H9 (cell line): ENCODE data around the gene NTSR2. TPM values are rescaled to one million over a fixed set of nuclear protein-coding genes. Genes with fewer than 3 reads are reported as not detected.

Source experiments
- DNase-seq: peaks from one replicate; pipeline ENCODE4 v3.0.0-alpha.2; 2017
- H2AFZ ChIP-seq: one replicate; pipeline ENCODE4 v1.6.1; 2013; ENCODE audit warnings: mild to moderate bottlenecking, low read length, control low read depth, moderate library complexity
- H2AK5ac ChIP-seq: 2 replicates; pipeline ENCODE4 v1.6.1; 2013; ENCODE audit warnings: low read length, control low read depth, mixed read lengths; ENCODE audit not compliant: insufficient read length
- H2BK120ac ChIP-seq: one replicate; pipeline ENCODE4 v1.6.1; 2013; ENCODE audit warnings: low read depth, mild to moderate bottlenecking, low read length, control low read depth, inconsistent platforms; ENCODE audit not compliant: poor library complexity, severe bottlenecking
- H2BK12ac ChIP-seq: 2 replicates; pipeline ENCODE4 v1.6.1; 2013; ENCODE audit warnings: low read length, control low read depth, mixed read lengths, low read depth; ENCODE audit not compliant: insufficient read length
- H2BK15ac ChIP-seq: 2 replicates; pipeline ENCODE4 v1.6.1; 2013; ENCODE audit warnings: low read depth, low read length, control low read depth
- H2BK20ac ChIP-seq: one replicate; pipeline ENCODE4 v1.6.1; 2013; ENCODE audit warnings: low read depth, mild to moderate bottlenecking, low read length, control low read depth, inconsistent platforms; ENCODE audit not compliant: poor library complexity, severe bottlenecking
- H2BK5ac ChIP-seq: 2 replicates; pipeline ENCODE4 v1.6.1; 2013; ENCODE audit warnings: low read length, control low read depth, mixed read lengths; ENCODE audit not compliant: insufficient read length
- H3K14ac ChIP-seq: 2 replicates; pipeline ENCODE4 v1.6.1; 2013; ENCODE audit warnings: low read length, control low read depth; ENCODE audit not compliant: insufficient read depth
- H3K18ac ChIP-seq: 2 replicates; pipeline ENCODE4 v1.6.1; 2013; ENCODE audit warnings: low read depth, mild to moderate bottlenecking, mixed read lengths, low read length, control low read depth; ENCODE audit not compliant: insufficient read length
- H3K23ac ChIP-seq: 2 replicates; pipeline ENCODE4 v1.6.1; 2013; ENCODE audit warnings: low read length, control low read depth, mixed read lengths, low read depth; ENCODE audit not compliant: insufficient read length
- H3K23me2 ChIP-seq: 2 replicates; pipeline ENCODE4 v1.6.1; 2013; ENCODE audit warnings: low read depth, mild to moderate bottlenecking, mixed read lengths, low read length, control low read depth; ENCODE audit not compliant: insufficient read length, poor library complexity, severe bottlenecking
- H3K27ac ChIP-seq: 2 replicates; pipeline ENCODE4 v1.5.1; 2013; ENCODE audit warnings: low read length, control low read depth, mixed read lengths, low read depth; ENCODE audit not compliant: insufficient read length
- H3K27me3 ChIP-seq: 2 replicates; pipeline ENCODE4 v1.6.1; 2013; ENCODE audit warnings: low read length, control low read depth, inconsistent platforms; ENCODE audit not compliant: insufficient read depth
- H3K4ac ChIP-seq: 2 replicates; pipeline ENCODE4 v1.6.1; 2013; ENCODE audit warnings: low read depth, mild to moderate bottlenecking, control low read depth, inconsistent platforms, low read length, moderate library complexity
- H3K4me1 ChIP-seq: 2 replicates; pipeline ENCODE4 v1.6.1; 2013; ENCODE audit warnings: low read length, control low read depth, inconsistent platforms; ENCODE audit not compliant: insufficient read depth
- H3K4me2 ChIP-seq: 2 replicates; pipeline ENCODE4 v1.6.1; 2013; ENCODE audit warnings: low read length, control low read depth, mixed read lengths; ENCODE audit not compliant: insufficient read length, insufficient read depth
- H3K56ac ChIP-seq: 2 replicates; pipeline ENCODE4 v1.6.1; 2013; ENCODE audit warnings: low read depth, mild to moderate bottlenecking, mixed read lengths, low read length, control low read depth; ENCODE audit not compliant: insufficient read length
- H3K79me1 ChIP-seq: 2 replicates; pipeline ENCODE4 v1.6.1; 2013; ENCODE audit warnings: low read depth, mild to moderate bottlenecking, moderate library complexity, low read length, control low read depth, inconsistent platforms; ENCODE audit not compliant: insufficient read depth, poor library complexity, severe bottlenecking
- H3K79me2 ChIP-seq: 2 replicates; pipeline ENCODE4 v1.6.1; 2013; ENCODE audit warnings: low read length, control low read depth, inconsistent platforms; ENCODE audit not compliant: insufficient read depth
- H3K9ac ChIP-seq: 2 replicates; pipeline ENCODE4 v1.6.1; 2013; ENCODE audit warnings: low read length, control low read depth, mixed read lengths; ENCODE audit not compliant: insufficient read length; ENCODE audit errors: extremely low read depth
- H3K9me3 ChIP-seq: one replicate; pipeline ENCODE4 v1.6.1; 2013; ENCODE audit warnings: low read depth, low read length, inconsistent platforms; ENCODE audit not compliant: control insufficient read depth
- H3T11ph ChIP-seq: one replicate; pipeline ENCODE4 v1.6.1; 2013; ENCODE audit warnings: mild to moderate bottlenecking, low read length, control low read depth, inconsistent platforms
- H4K20me1 ChIP-seq: one replicate; pipeline ENCODE4 v1.6.1; 2013; ENCODE audit not compliant: control insufficient read depth, insufficient read length, insufficient read depth
- H4K5ac ChIP-seq: 2 replicates; pipeline ENCODE4 v1.6.1; 2013; ENCODE audit warnings: low read depth, mild to moderate bottlenecking, mixed read lengths, low read length, control low read depth; ENCODE audit not compliant: insufficient read length
- H4K8ac ChIP-seq: replicated peaks from 2 replicates; pipeline ENCODE4 v1.6.1; 2013; ENCODE audit warnings: low read length, control low read depth, mixed read lengths, low read depth; ENCODE audit not compliant: insufficient read length
- H4K91ac ChIP-seq: 2 replicates; pipeline ENCODE4 v1.6.1; 2013; ENCODE audit warnings: low read depth, mild to moderate bottlenecking, moderate library complexity, mixed read lengths, low read length, control low read depth; ENCODE audit not compliant: insufficient read length
- H3K27ac Mint-ChIP-seq, 3 experiments: 2 replicates in 2 of 3; 3 replicates in 1 of 3; pipeline ENCODE4 v1.8.0; 2020 to 2021; ENCODE audit warnings: mixed read lengths in 3 of 3, mild to moderate bottlenecking in 1 of 3, moderate library complexity in 1 of 3
- H3K27me3 Mint-ChIP-seq: 2 replicates; pipeline ENCODE4 v1.8.0; 2021; ENCODE audit warnings: low read depth, mild to moderate bottlenecking, moderate library complexity, mixed read lengths
- H3K36me3 Mint-ChIP-seq, 3 experiments: 2 replicates in 2 of 3; 3 replicates in 1 of 3; pipeline ENCODE4 v1.8.0; 2020 to 2021; ENCODE audit warnings: low read depth in 3 of 3, mixed read lengths in 3 of 3; ENCODE audit not compliant: insufficient read depth in 1 of 3
- H3K4me1 Mint-ChIP-seq, 2 experiments: 2 replicates each; pipeline ENCODE4 v1.8.0; 2020; ENCODE audit warnings: mixed read lengths in 2 of 2
- H3K4me3 Mint-ChIP-seq, 2 experiments: 2 replicates in 1 of 2; 3 replicates in 1 of 2; pipeline ENCODE4 v1.8.0; 2020 to 2021; ENCODE audit warnings: mild to moderate bottlenecking in 2 of 2, mixed read lengths in 2 of 2, moderate library complexity in 1 of 2
- H3K9me3 Mint-ChIP-seq, 2 experiments: 2 replicates in 1 of 2; 3 replicates in 1 of 2; pipeline ENCODE4 v1.8.0; 2020; ENCODE audit warnings: mild to moderate bottlenecking in 2 of 2, mixed read lengths in 2 of 2, moderate library complexity in 1 of 2
- WGBS: extraction: QIAGEN DNeasy Blood & Tissue Kit; methylation state at CpG from one replicate; pipeline ENCODE4 v1.1.7; 2013; ENCODE audit warnings: missing lambda C conversion rate, low lambda C conversion rate, mixed read lengths; ENCODE audit not compliant: insufficient read length; ENCODE audit errors: extremely low coverage; 5-methylcytosine and 5-hydroxymethylcytosine counted together
- total RNA-seq: library from RNA; stranded (reverse); gene quantifications from 2 replicates; pipeline ENCODE4 v1.2.1, GENCODE V29; 2021
- TF ChIP-seq, protein P1 (sequence below): fragments of 200-600 bp; sonication (generic); conservative IDR thresholded peaks from 3 replicates; pipeline ENCODE4 v1.8.0; 2021; ENCODE audit warnings: antibody characterized with exemption, mild to moderate bottlenecking

The NTSR2 gene
- total RNA-seq, 1 experiment from 2014 or later, result not detected

DNA sequence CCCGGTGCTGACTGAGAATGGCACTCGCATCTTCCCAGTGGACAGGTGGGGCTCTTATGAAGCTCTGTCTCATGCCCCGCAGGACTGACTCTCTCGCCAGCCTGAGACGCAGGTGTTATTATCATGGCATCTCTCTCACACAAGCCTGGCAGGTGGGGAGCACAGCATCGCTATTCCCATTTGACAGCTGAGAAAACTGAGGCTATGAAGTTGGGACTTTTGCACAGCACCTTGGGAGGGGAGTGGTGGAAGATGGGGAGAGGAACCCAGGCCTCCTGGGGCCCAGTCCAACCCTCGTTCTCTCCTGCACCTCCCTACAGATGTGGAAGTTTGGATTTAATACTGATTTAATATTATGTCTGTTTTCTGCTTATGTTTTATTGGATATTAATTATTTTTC, 9.0 kb upstream of the NTSR2 start:
- peaks cover 47 to 57% of the 10 kb centered on the region in 2 experiments for H3K4me1 Mint-ChIP-seq
- TF ChIP-seq, protein P1, sequence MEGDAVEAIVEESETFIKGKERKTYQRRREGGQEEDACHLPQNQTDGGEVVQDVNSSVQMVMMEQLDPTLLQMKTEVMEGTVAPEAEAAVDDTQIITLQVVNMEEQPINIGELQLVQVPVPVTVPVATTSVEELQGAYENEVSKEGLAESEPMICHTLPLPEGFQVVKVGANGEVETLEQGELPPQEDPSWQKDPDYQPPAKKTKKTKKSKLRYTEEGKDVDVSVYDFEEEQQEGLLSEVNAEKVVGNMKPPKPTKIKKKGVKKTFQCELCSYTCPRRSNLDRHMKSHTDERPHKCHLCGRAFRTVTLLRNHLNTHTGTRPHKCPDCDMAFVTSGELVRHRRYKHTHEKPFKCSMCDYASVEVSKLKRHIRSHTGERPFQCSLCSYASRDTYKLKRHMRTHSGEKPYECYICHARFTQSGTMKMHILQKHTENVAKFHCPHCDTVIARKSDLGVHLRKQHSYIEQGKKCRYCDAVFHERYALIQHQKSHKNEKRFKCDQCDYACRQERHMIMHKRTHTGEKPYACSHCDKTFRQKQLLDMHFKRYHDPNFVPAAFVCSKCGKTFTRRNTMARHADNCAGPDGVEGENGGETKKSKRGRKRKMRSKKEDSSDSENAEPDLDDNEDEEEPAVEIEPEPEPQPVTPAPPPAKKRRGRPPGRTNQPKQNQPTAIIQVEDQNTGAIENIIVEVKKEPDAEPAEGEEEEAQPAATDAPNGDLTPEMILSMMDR, result no peak
- Histone ChIP-seq H2BK20ac (no peak overlapping the region), H3K4me1 (peaks cover 6% of the 10 kb centered on the region; the same call in 1 of the 2 replicates), H3K27me3 (no peaks in the 10 kb centered on the region), H2AK5ac (no peak overlapping the region), H3K14ac (no peak overlapping the region), H2BK15ac (no peak overlapping the region), H3K23me2 (no peaks in the 10 kb centered on the region), H2BK12ac (no peak overlapping the region), H3K79me1 (no peaks in the 10 kb centered on the region), H4K20me1 (no peaks in the 10 kb centered on the region), H3K4me2 (no peak overlapping the region), H4K5ac (no peak overlapping the region), H3K9me3 (no peaks in the 10 kb centered on the region), H2BK5ac (no peak overlapping the region), H3K27ac (no peak overlapping the region), H4K8ac (no peak overlapping the region), H3K56ac (no peak overlapping the region), H2BK120ac (no peak overlapping the region), H3K79me2 (no peaks in the 10 kb centered on the region), H2AFZ (no peak overlapping the region), H3K18ac (no peak overlapping the region), H3T11ph (no peak overlapping the region), H3K9ac (no peak overlapping the region), H4K91ac (no peak overlapping the region), H3K4ac (no peak overlapping the region), H3K23ac (no peak overlapping the region)
- H3K27me3 Mint-ChIP-seq, result peaks cover 22% of the 10 kb centered on the region
- no peak overlapping the region for H3K27ac Mint-ChIP-seq
- no CpG with 5 or more reads among the region's 7 CpGs for WGBS
- no peak for DNase-seq
- no peaks in the 10 kb centered on the region; a peak in 1 of 7 replicates for H3K36me3 Mint-ChIP-seq
- H3K9me3 Mint-ChIP-seq, result no peaks in the 10 kb centered on the region
- H3K4me3 Mint-ChIP-seq, result no peak overlapping the region
